PC-3 (cell line): Measurements from ENCODE around the gene HMCN2. TPM values are rescaled to one million over a fixed set of nuclear protein-coding genes. Genes with fewer than 3 reads are reported as not detected.

ENCODE experiments used
- ATAC-seq: fragments of 200-7000 bp; cut with Tn5 transposase; 2 replicates; pipeline ENCODE4 v1.9.1; 2020; ENCODE audit warnings: mild to moderate bottlenecking, moderate library complexity
- BruUV-seq: library from RNA; stranded (reverse); fragments of 400-500 nt; replicated peaks from 2 replicates; lab custom pipeline; 2021; lab: Mats Ljungman, UMichigan
- CTCF ChIA-PET: fragments of 300-600 bp; sonication (Branson Sonifier 250); formaldehyde crosslinking; loops from one replicate; lab custom pipeline; 2022; ENCODE audit warnings: antibody characterized with exemption; lab: Charles Lee
- POLR2A ChIA-PET: fragments of 300-600 bp; sonication (Branson Sonifier 250); formaldehyde crosslinking; loops from one replicate; lab custom pipeline; 2022; ENCODE audit warnings: antibody characterized with exemption; ENCODE audit not compliant: unreplicated experiment; lab: Charles Lee
- DNase-seq: peaks from one replicate; pipeline ENCODE4 v3.0.0-alpha.2; 2015
- H2AFZ ChIP-seq: fragments of 300-600 bp; sonication (generic); 2 replicates; pipeline ENCODE4 v1.6.0; 2016; ENCODE audit warnings: antibody characterized with exemption, low read length
- H3F3A ChIP-seq: fragments of 300-600 bp; sonication (generic); one replicate; pipeline ENCODE4 v1.6.0; 2017; ENCODE audit warnings: antibody characterized with exemption, low read length, control low read depth, mild to moderate bottlenecking; ENCODE audit not compliant: unreplicated experiment
- H3K27ac ChIP-seq: fragments of 300-600 bp; sonication (generic); 2 replicates; pipeline ENCODE4 v1.5.1; 2016; ENCODE audit warnings: mild to moderate bottlenecking, low read length
- H3K27me3 ChIP-seq: fragments of 300-600 bp; sonication (generic); 2 replicates; pipeline ENCODE4 v1.6.1; 2016; ENCODE audit warnings: low read length, mixed read lengths
- H3K36me3 ChIP-seq: fragments of 300-600 bp; sonication (generic); 2 replicates; pipeline ENCODE4 v1.6.1; 2016; ENCODE audit warnings: low read depth, mixed run types, low read length, mixed read lengths
- H3K4me1 ChIP-seq: fragments of 300-600 bp; sonication (generic); 2 replicates; pipeline ENCODE4 v1.5.1; 2016; ENCODE audit warnings: low read length; ENCODE audit not compliant: insufficient read depth
- H3K4me2 ChIP-seq: fragments of 300-600 bp; sonication (generic); 2 replicates; pipeline ENCODE4 v1.6.0; 2016; ENCODE audit warnings: low read length
- H3K4me3 ChIP-seq: fragments of 300-600 bp; sonication (generic); 2 replicates; pipeline ENCODE4 v1.5.1; 2016; ENCODE audit warnings: mild to moderate bottlenecking, low read length, mixed read lengths
- H3K79me2 ChIP-seq: fragments of 300-600 bp; sonication (generic); 2 replicates; pipeline ENCODE4 v1.6.1; 2017; ENCODE audit warnings: low read length, mixed read lengths
- H3K9ac ChIP-seq: fragments of 300-600 bp; sonication (generic); 2 replicates; pipeline ENCODE4 v1.6.0; 2016; ENCODE audit warnings: mild to moderate bottlenecking, low read length
- H3K9me2 ChIP-seq: fragments of 300-600 bp; sonication (generic); replicated peaks from 2 replicates; pipeline ENCODE4 v1.6.1; 2016; ENCODE audit warnings: mixed run types, low read length, mixed read lengths
- H3K9me3 ChIP-seq: fragments of 300-600 bp; sonication (generic); 2 replicates; pipeline ENCODE4 v1.6.1; 2016; ENCODE audit warnings: low read length, mixed read lengths
- H4K20me1 ChIP-seq: fragments of 300-600 bp; sonication (generic); 2 replicates; pipeline ENCODE4 v1.6.1; 2016; ENCODE audit warnings: low read length, mixed read lengths
- EZH2 ChIP-seq: fragments of 300-600 bp; sonication (generic); IDR thresholded peaks from one replicate; pipeline ENCODE4 v1.6.1; 2017; ENCODE audit warnings: antibody characterized with exemption, mild to moderate bottlenecking, low read length; ENCODE audit not compliant: unreplicated experiment
- EZH2phosphoT487 ChIP-seq: fragments of 300-600 bp; sonication (generic); IDR thresholded peaks from 2 replicates; pipeline ENCODE4 v1.6.1; 2018; ENCODE audit warnings: mild to moderate bottlenecking, antibody characterized with exemption, low read length, borderline replicate concordance
- intact Hi-C: fragments of 100-400 bp; cut with micrococcal nuclease; formaldehyde crosslinking; loops from 2 replicates; pipeline ENCODE4 v1.9.0; 2023
- total RNA-seq: library from RNA; depleted of rRNA; stranded (reverse); fragments of >200 nt; gene quantifications from 2 replicates; pipeline ENCODE4 v1.2.3, GENCODE V29; 2014
- TF ChIP-seq, protein P1 (sequence below): fragments of 300-600 bp; sonication (generic); conservative IDR thresholded peaks from 2 replicates; pipeline ENCODE4 v1.5.1; 2017; ENCODE audit warnings: antibody characterized with exemption, low read depth, mild to moderate bottlenecking, low read length

Gene HMCN2
- total RNA-seq, 1 experiment from 2014 or later, result 0.11 TPM

DNA sequence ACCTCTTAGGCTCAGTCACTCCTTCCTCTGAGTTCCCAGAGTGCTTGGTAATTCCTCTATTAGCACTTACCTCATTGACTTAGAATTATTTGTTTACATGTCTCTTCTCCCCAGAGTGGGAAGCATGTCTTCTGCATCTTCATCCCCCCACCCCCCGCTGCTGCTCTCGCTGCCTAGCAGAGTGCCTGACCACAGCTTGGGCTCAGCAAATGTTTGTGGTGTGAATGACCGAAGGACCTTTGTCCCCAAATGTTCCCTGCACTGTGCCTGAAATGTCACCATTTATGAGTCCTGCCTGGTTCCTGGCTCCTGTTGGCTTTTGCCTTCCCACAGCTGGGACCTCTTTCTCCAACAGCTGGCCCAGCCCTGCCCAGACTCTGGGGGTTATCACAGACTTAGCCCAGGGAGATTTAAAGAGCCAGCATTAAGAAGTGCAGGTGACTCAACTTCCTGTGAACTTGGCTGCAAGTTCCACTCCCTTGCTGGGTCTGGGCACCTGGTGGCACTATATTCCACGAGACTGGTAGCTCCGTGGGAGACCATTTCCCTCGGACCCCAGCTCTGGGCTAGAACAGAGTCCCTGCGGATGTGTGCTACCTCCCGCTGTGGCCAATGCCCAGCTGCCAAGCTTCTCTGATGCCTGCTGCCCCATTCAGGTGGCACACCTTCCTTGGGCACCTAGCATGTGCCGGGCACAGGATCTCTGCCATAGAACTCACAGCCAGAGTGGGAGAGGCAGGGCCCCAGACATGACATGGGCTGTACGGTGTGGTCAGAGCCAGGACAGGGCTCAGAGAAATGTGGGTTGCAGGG is 1.8 kb upstream of the HMCN2 start:
- Histone ChIP-seq H3K9ac (no peak overlapping the region), H3F3A (no peaks in the 10 kb centered on the region), H3K4me2 (peak overlapping the region; percentile 26; the same call in 1 of the 2 replicates), H4K20me1 (no peaks in the 10 kb centered on the region), H3K9me2 (no peaks in the 10 kb centered on the region), H3K79me2 (no peaks in the 10 kb centered on the region), H3K36me3 (no peaks in the 10 kb centered on the region), H3K27ac (no peak overlapping the region), H3K9me3 (no peaks in the 10 kb centered on the region), H3K4me3 (no peak overlapping the region), H3K4me1 (peaks cover 9% of the 10 kb centered on the region), H2AFZ (no peak overlapping the region), H3K27me3 (peaks cover 23% of the 10 kb centered on the region)
- BruUV-seq, result no TSS peak
- intact Hi-C loops, result no loop called here
- DNase-seq (peak; percentile 42), ATAC-seq (peak; percentile 81)
- POLR2A ChIA-PET, result no interaction called here
- TF ChIP-seq, protein P1, sequence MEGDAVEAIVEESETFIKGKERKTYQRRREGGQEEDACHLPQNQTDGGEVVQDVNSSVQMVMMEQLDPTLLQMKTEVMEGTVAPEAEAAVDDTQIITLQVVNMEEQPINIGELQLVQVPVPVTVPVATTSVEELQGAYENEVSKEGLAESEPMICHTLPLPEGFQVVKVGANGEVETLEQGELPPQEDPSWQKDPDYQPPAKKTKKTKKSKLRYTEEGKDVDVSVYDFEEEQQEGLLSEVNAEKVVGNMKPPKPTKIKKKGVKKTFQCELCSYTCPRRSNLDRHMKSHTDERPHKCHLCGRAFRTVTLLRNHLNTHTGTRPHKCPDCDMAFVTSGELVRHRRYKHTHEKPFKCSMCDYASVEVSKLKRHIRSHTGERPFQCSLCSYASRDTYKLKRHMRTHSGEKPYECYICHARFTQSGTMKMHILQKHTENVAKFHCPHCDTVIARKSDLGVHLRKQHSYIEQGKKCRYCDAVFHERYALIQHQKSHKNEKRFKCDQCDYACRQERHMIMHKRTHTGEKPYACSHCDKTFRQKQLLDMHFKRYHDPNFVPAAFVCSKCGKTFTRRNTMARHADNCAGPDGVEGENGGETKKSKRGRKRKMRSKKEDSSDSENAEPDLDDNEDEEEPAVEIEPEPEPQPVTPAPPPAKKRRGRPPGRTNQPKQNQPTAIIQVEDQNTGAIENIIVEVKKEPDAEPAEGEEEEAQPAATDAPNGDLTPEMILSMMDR, result peak; percentile 47
- TF ChIP-seq EZH2, result no peak
- no peak for TF ChIP-seq EZH2phosphoT487
- CTCF ChIA-PET, result no interaction called here

- Histone ChIP-seq H3K9me2 (no peaks in the 10 kb centered on the region), H3K79me2 (no peaks in the 10 kb centered on the region), H3K9ac (no peak overlapping the region), H3F3A (no peaks in the 10 kb centered on the region), H3K27me3 (peaks cover 23% of the 10 kb centered on the region), H4K20me1 (no peaks in the 10 kb centered on the region), H2AFZ (no peak overlapping the region), H3K36me3 (no peaks in the 10 kb centered on the region), H3K9me3 (no peaks in the 10 kb centered on the region), H3K27ac (no peak overlapping the region), H3K4me2 (no peak overlapping the region), H3K4me3 (no peak overlapping the region), H3K4me1 (peaks cover 9% of the 10 kb centered on the region)
- ChIA-PET CTCF (no interaction called here), POLR2A (no interaction called here)
- DNase-seq (no peak), ATAC-seq (no peak)
- intact Hi-C loops, result no loop called here
- no TSS peak for BruUV-seq
- no peak for TF ChIP-seq EZH2
- TF ChIP-seq, protein P1, result no peak
Observed at GRCh38 chr9:130264414-130265350, 878 bp upstream of the HMCN2 start.
